SK-N-SH treated with all-trans-retinoic acid at 6 μM for 48 hours (cell line): ENCODE data around the gene SYDE2.
"Not testable (repeated sequence)": the region's sequence is repeated elsewhere in the genome, so short reads cannot be mapped to it uniquely, and the experiment has no call there.

Experiments
- ATAC-seq: fragments of 200-7000 bp; cut with Tn5 transposase; 3 replicates; pipeline ENCODE4 v1.9.1; 2020; ENCODE audit warnings: mild to moderate bottlenecking, moderate library complexity
- ARNTL ChIP-seq: fragments of 450-650 bp; formaldehyde crosslinking; IDR thresholded peaks from 2 replicates; pipeline ENCODE4 v1.5.0; 2020; ENCODE audit warnings: low read depth, mild to moderate bottlenecking, moderate library complexity, borderline replicate concordance
- BACH2 ChIP-seq: fragments of 250-450 bp; sonication (Bioruptor Pico); IDR thresholded peaks from 2 replicates; pipeline ENCODE4 v1.9.0; 2021; ENCODE audit warnings: mild to moderate bottlenecking, borderline replicate concordance
- CSDC2 ChIP-seq: fragments of 250-450 bp; sonication (Bioruptor Pico); IDR thresholded peaks from 2 replicates; pipeline ENCODE4 v1.5.0; 2020; ENCODE audit warnings: mild to moderate bottlenecking, moderate library complexity
- ESRRG ChIP-seq: fragments of 250-450 bp; sonication (Bioruptor Pico); IDR thresholded peaks from 2 replicates; pipeline ENCODE4 v1.6.1; 2021; ENCODE audit warnings: mild to moderate bottlenecking
- GLIS3 ChIP-seq: fragments of 250-450 bp; sonication (Bioruptor Pico); IDR thresholded peaks from 2 replicates; pipeline ENCODE4 v1.5.0; 2020; ENCODE audit warnings: mild to moderate bottlenecking, moderate library complexity
- ISL1 ChIP-seq: fragments of 250-450 bp; sonication (Bioruptor Pico); IDR thresholded peaks from 2 replicates; pipeline ENCODE4 v2.1.2; 2022; ENCODE audit warnings: mild to moderate bottlenecking, moderate library complexity
- OSR1 ChIP-seq: fragments of 250-450 bp; sonication (Bioruptor Pico); IDR thresholded peaks from 2 replicates; pipeline ENCODE4 v1.8.0; 2022; ENCODE audit warnings: moderate library complexity, mild to moderate bottlenecking, inconsistent platforms
- PPARA ChIP-seq: fragments of 250-450 bp; sonication (Bioruptor Pico); IDR thresholded peaks from 2 replicates; pipeline ENCODE4 v1.5.0; 2020; ENCODE audit warnings: mild to moderate bottlenecking, borderline replicate concordance
- SNAI2 ChIP-seq: fragments of 250-450 bp; sonication (Bioruptor Pico); IDR thresholded peaks from 2 replicates; pipeline ENCODE4 v1.5.0; 2020; ENCODE audit warnings: mild to moderate bottlenecking, moderate library complexity
- TCF4 ChIP-seq: fragments of 250-450 bp; sonication (Bioruptor Pico); IDR thresholded peaks from 2 replicates; pipeline ENCODE4 v1.8.0; 2021; ENCODE audit warnings: mild to moderate bottlenecking, moderate library complexity, borderline replicate concordance
- TOX ChIP-seq: fragments of 250-450 bp; sonication (Bioruptor Pico); IDR thresholded peaks from 2 replicates; pipeline ENCODE4 v1.8.0; 2021; ENCODE audit warnings: mild to moderate bottlenecking, moderate library complexity, borderline replicate concordance
- ZC3H10 ChIP-seq: fragments of 250-450 bp; sonication (Bioruptor Pico); IDR thresholded peaks from 2 replicates; pipeline ENCODE4 v1.5.1; 2021; ENCODE audit warnings: mild to moderate bottlenecking, moderate library complexity
- ZFP30 ChIP-seq: fragments of 450-650 bp; formaldehyde crosslinking; IDR thresholded peaks from 2 replicates; pipeline ENCODE4 v1.5.0; 2022; ENCODE audit warnings: mild to moderate bottlenecking, moderate library complexity
- ZNF565 ChIP-seq: fragments of 450-650 bp; formaldehyde crosslinking; conservative IDR thresholded peaks from 2 replicates; pipeline ENCODE4 v1.5.0; 2020; ENCODE audit warnings: low read depth, mild to moderate bottlenecking, moderate library complexity
- TF ChIP-seq, protein P1 (sequence below): fragments of 250-450 bp; sonication (Bioruptor Pico); IDR thresholded peaks from 2 replicates; pipeline ENCODE4 v1.5.1; 2021; ENCODE audit warnings: mild to moderate bottlenecking, moderate library complexity
- TF ChIP-seq, protein P2 (sequence below): fragments of 250-450 bp; sonication (Bioruptor Pico); IDR thresholded peaks from 2 replicates; pipeline ENCODE4 v1.5.0; 2020; ENCODE audit warnings: mild to moderate bottlenecking, moderate library complexity
- TF ChIP-seq, protein P3 (sequence below): fragments of 250-450 bp; sonication (Bioruptor Pico); IDR thresholded peaks from 2 replicates; pipeline ENCODE4 v1.8.0; 2020; ENCODE audit warnings: mild to moderate bottlenecking, moderate library complexity, borderline replicate concordance
- TF ChIP-seq, protein P4 (sequence below): fragments of 250-450 bp; sonication (Bioruptor Pico); IDR thresholded peaks from 2 replicates; pipeline ENCODE4 v1.8.0; 2021; ENCODE audit warnings: low read depth, mild to moderate bottlenecking, moderate library complexity, borderline replicate concordance
- TF ChIP-seq, protein P5 (sequence below): fragments of 250-450 bp; sonication (Bioruptor Pico); IDR thresholded peaks from 2 replicates; pipeline ENCODE4 v1.5.1; 2020; ENCODE audit warnings: low read depth, mild to moderate bottlenecking, moderate library complexity

Gene SYDE2

DNA sequence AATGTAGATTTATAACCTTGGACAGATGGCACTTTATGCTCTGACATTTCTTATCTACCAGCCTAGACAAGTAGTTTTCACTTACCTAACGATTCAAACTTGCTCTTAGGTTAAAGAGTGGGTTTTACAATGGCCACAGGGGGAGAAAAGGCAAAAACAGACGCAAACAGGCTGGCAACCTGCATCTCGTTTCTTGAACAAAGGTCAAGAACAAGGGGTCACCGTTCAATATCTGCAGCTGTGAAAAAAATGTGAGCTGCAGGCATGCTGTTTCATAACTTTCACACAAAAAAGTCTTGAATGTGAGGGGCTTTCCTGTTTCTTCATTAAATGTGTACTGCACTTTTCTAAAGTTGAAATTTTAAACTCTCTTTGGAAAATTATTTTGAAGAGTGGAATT is 49.4 kb downstream of the SYDE2 start (continued):
- TF ChIP-seq, protein P1, sequence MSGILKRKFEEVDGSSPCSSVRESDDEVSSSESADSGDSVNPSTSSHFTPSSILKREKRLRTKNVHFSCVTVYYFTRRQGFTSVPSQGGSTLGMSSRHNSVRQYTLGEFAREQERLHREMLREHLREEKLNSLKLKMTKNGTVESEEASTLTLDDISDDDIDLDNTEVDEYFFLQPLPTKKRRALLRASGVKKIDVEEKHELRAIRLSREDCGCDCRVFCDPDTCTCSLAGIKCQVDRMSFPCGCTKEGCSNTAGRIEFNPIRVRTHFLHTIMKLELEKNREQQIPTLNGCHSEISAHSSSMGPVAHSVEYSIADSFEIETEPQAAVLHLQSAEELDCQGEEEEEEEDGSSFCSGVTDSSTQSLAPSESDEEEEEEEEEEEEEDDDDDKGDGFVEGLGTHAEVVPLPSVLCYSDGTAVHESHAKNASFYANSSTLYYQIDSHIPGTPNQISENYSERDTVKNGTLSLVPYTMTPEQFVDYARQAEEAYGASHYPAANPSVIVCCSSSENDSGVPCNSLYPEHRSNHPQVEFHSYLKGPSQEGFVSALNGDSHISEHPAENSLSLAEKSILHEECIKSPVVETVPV (CRISPR knock-in tag) = no peak
- TF ChIP-seq OSR1 (CRISPR knock-in tag) (no peak), ZNF565 (CRISPR knock-in tag) (no peak), TCF4 (CRISPR knock-in tag) (no peak), ZC3H10 (no peak)
- TF ChIP-seq, all 23 proteins: peak for 0

DNA sequence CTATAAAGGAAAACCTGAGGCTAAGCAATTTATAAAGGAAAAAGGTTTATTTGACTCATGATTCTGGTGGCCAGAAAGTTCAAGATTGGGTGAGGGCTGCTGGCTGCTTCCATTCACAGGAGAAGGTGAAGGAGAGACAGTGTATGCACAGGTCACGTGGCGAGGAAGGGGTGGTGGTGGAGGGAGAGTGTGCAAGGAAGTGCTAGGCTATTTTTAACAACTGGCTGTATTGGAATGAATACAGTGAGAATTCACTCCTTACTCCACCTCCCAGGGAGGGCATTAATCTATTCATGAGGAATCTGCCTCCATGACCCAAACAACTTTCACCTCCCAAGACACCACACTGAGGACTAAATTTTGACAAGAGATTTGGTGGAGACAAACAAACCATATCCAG is 51.0 kb downstream of the SYDE2 start:
- TF ChIP-seq, protein P2, sequence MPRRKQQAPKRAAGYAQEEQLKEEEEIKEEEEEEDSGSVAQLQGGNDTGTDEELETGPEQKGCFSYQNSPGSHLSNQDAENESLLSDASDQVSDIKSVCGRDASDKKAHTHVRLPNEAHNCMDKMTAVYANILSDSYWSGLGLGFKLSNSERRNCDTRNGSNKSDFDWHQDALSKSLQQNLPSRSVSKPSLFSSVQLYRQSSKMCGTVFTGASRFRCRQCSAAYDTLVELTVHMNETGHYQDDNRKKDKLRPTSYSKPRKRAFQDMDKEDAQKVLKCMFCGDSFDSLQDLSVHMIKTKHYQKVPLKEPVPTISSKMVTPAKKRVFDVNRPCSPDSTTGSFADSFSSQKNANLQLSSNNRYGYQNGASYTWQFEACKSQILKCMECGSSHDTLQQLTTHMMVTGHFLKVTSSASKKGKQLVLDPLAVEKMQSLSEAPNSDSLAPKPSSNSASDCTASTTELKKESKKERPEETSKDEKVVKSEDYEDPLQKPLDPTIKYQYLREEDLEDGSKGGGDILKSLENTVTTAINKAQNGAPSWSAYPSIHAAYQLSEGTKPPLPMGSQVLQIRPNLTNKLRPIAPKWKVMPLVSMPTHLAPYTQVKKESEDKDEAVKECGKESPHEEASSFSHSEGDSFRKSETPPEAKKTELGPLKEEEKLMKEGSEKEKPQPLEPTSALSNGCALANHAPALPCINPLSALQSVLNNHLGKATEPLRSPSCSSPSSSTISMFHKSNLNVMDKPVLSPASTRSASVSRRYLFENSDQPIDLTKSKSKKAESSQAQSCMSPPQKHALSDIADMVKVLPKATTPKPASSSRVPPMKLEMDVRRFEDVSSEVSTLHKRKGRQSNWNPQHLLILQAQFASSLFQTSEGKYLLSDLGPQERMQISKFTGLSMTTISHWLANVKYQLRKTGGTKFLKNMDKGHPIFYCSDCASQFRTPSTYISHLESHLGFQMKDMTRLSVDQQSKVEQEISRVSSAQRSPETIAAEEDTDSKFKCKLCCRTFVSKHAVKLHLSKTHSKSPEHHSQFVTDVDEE (CRISPR knock-in tag) = no peak
- TF ChIP-seq ZC3H10 = no peak
- no peak for TF ChIP-seq GLIS3 (CRISPR knock-in tag)
- TF ChIP-seq, protein P3, sequence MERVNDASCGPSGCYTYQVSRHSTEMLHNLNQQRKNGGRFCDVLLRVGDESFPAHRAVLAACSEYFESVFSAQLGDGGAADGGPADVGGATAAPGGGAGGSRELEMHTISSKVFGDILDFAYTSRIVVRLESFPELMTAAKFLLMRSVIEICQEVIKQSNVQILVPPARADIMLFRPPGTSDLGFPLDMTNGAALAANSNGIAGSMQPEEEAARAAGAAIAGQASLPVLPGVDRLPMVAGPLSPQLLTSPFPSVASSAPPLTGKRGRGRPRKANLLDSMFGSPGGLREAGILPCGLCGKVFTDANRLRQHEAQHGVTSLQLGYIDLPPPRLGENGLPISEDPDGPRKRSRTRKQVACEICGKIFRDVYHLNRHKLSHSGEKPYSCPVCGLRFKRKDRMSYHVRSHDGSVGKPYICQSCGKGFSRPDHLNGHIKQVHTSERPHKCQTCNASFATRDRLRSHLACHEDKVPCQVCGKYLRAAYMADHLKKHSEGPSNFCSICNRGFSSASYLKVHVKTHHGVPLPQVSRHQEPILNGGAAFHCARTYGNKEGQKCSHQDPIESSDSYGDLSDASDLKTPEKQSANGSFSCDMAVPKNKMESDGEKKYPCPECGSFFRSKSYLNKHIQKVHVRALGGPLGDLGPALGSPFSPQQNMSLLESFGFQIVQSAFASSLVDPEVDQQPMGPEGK = no peak
- TF ChIP-seq, protein P4, sequence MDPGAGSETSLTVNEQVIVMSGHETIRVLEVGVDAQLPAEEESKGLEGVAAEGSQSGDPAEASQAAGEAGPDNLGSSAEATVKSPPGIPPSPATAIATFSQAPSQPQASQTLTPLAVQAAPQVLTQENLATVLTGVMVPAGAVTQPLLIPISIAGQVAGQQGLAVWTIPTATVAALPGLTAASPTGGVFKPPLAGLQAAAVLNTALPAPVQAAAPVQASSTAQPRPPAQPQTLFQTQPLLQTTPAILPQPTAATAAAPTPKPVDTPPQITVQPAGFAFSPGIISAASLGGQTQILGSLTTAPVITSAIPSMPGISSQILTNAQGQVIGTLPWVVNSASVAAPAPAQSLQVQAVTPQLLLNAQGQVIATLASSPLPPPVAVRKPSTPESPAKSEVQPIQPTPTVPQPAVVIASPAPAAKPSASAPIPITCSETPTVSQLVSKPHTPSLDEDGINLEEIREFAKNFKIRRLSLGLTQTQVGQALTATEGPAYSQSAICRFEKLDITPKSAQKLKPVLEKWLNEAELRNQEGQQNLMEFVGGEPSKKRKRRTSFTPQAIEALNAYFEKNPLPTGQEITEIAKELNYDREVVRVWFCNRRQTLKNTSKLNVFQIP = no peak
- TF ChIP-seq ZFP30 (CRISPR knock-in tag) = no peak
- TF ChIP-seq BACH2 (CRISPR knock-in tag) = no peak
- TF ChIP-seq TOX = no peak
- TF ChIP-seq CSDC2 (CRISPR knock-in tag) = no peak
- TF ChIP-seq PPARA (CRISPR knock-in tag) = no peak
- no peak for TF ChIP-seq TCF4 (CRISPR knock-in tag)
- no peak for TF ChIP-seq ARNTL
- no peak for TF ChIP-seq ESRRG (CRISPR knock-in tag)
- TF ChIP-seq ISL1 = no peak
- TF ChIP-seq, protein P1 (CRISPR knock-in tag) = no peak
- no peak for TF ChIP-seq SNAI2 (CRISPR knock-in tag)
- TF ChIP-seq, all 23 proteins: peak for 0
- ATAC-seq = no peak

DNA sequence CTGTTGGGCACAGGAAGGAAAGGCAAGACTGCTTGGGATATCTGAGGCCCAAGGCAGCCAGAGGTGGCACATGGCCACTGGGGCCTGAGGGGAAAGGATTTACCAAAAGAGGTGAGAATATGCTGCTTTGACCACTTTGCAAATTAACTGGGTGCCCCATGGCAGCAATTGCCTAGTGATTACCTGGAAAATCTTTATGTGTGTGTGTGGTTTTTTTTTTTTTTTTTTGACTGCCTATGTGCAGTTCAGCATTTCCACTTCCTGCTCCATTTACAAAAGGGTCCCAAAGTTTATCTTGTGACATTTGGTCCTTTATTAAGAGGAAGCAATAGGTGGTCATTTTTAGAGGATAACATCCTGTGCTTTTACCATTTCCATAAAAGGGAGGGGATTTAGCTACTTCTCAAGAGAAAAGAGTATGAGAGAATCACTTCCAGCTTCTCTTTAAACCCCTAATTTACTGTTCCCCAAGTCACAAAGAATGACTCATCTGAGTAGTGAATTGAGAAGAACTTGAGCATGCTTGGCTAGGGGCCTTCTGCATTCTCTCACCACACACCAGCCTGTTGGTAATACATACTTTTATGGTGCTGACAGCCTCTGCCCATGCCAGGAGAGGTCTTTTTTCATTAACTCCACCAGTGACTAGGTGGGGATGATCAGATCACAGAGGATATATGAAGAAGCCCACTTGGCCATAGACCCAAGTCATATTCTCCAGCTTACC is 52.1 kb downstream of the SYDE2 start:
- no peak for ATAC-seq
- no peak for TF ChIP-seq GLIS3 (CRISPR knock-in tag)
- TF ChIP-seq TOX = no peak

DNA sequence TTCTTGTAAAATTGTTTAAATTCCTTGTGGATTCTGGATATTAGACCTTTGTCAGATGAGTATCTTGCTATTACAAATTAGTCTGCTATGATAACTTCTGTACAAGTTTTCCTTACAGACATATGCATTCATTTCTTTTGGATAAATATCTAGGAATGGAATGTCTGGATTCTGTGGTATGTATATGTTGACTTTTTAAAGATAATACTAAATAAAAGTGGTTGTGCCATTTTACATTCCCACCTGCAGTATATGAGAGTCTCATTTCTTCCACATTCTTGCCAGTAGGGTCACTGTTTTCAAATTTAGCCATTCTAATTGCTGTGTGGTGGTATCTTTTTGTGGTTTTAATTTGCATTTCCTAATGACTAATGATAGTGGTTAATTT is 53.9 kb downstream of the SYDE2 start:
- no peak for ATAC-seq
- TF ChIP-seq, protein P5, sequence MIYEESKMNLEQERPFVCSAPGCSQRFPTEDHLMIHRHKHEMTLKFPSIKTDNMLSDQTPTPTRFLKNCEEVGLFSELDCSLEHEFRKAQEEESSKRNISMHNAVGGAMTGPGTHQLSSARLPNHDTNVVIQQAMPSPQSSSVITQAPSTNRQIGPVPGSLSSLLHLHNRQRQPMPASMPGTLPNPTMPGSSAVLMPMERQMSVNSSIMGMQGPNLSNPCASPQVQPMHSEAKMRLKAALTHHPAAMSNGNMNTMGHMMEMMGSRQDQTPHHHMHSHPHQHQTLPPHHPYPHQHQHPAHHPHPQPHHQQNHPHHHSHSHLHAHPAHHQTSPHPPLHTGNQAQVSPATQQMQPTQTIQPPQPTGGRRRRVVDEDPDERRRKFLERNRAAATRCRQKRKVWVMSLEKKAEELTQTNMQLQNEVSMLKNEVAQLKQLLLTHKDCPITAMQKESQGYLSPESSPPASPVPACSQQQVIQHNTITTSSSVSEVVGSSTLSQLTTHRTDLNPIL (CRISPR knock-in tag) = no peak

DNA sequence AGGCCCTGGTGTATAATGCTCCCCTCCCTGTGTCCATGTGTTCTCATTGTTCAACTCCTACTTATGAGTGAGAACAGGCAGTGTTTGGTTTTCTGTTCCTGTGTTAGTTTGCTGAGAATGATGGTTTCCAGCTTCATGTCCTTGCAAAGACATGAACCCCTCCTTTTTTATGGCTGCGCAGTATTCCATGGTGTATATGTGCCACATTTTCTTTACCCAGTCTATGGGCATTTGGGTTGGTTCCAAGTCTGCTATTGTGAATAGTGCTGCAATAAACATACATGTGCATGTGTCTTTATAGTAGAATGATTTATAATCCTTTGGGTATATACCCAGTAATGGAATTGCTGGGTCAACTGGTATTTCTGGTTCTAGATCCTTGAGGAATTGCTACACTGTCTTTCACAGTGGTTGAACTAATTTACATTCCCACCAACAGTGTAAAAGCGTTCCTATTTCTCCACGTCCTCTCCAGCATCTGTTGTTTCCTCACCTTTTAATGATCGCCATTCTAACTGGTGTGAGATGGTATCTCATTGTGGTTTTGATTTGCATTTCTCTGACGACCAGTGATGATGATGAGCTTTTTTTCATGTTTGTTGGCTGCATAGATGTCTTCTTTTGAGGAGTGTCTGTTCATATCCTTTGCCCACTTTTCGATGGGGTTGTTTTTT is 54.4 kb downstream of the SYDE2 start:
- not testable (repeated sequence) for ATAC-seq
